HEK293 (cell line): ENCODE results near the gene TMC2.
"Not testable (repeated sequence)": the region's sequence is repeated elsewhere in the genome, so short reads cannot be mapped to it uniquely, and the experiment has no call there.

ENCODE experiments used
- CTCF ChIA-PET: fragments of 350-600 bp; formaldehyde crosslinking; extraction: SDS; loops from one replicate; lab custom pipeline; 2021; ENCODE audit warnings: antibody characterized with exemption; lab: Yijun Ruan, JAX
- POLR2A ChIA-PET: fragments of 300-600 bp; formaldehyde crosslinking; extraction: SDS; loops from one replicate; lab custom pipeline; 2020; ENCODE audit warnings: antibody characterized with exemption, inconsistent platforms; lab: Yijun Ruan, JAX
- H3K27ac ChIP-seq: fragments of 200-500 bp; sonication (Bioruptor generic); 2 replicates; pipeline ENCODE4 v1.5.1; 2014; ENCODE audit warnings: low read depth, low read length, control low read depth, inconsistent platforms; ENCODE audit errors: extremely low read depth
- H3K36me3 ChIP-seq, 2 experiments: fragments of 200-500 bp in 1 of 2; sonication (Bioruptor generic) in 1 of 2; 1 replicate in 1 of 2; 2 replicates in 1 of 2; pipeline ENCODE4 v1.5.1; 2014 to 2017; ENCODE audit warnings: inconsistent platforms in 2 of 2, low read length in 2 of 2; ENCODE audit not compliant: control insufficient read depth in 2 of 2, insufficient read depth in 1 of 2
- H3K4me1 ChIP-seq: fragments of 200-500 bp; sonication (Bioruptor generic); 2 replicates; pipeline ENCODE4 v1.5.1; 2014; ENCODE audit warnings: mild to moderate bottlenecking, low read length, inconsistent platforms; ENCODE audit not compliant: control insufficient read depth, insufficient read depth
- H3K4me3 ChIP-seq: 2 replicates; pipeline ENCODE4 v1.5.1; 2011; ENCODE audit warnings: low read depth, mild to moderate bottlenecking, control low read depth, low read length, moderate library complexity
- H3K9me3 ChIP-seq: fragments of 200-500 bp; sonication (Bioruptor generic); 2 replicates; pipeline ENCODE4 v1.5.1; 2014; ENCODE audit warnings: low read depth, low read length, inconsistent platforms; ENCODE audit not compliant: control insufficient read depth, insufficient read depth
- MZF1 ChIP-seq: fragments of 450-650 bp; formaldehyde crosslinking; IDR thresholded peaks from 2 replicates; pipeline ENCODE4 v1.5.1; 2017; ENCODE audit warnings: missing biosample characterization, missing genetic modification characterization, borderline replicate concordance
- WT1 ChIP-seq: fragments of 450-650 bp; formaldehyde crosslinking; IDR thresholded peaks from 2 replicates; pipeline ENCODE4 v1.5.1; 2016; ENCODE audit warnings: missing biosample characterization, missing genetic modification characterization
- ZNF114 ChIP-seq: fragments of 450-650 bp; formaldehyde crosslinking; IDR thresholded peaks from 2 replicates; pipeline ENCODE4 v1.5.0; 2017; ENCODE audit warnings: missing biosample characterization, missing genetic modification characterization
- ZNF19 ChIP-seq: fragments of 450-650 bp; formaldehyde crosslinking; IDR thresholded peaks from 2 replicates; pipeline ENCODE4; 2016; ENCODE audit warnings: missing biosample characterization, missing genetic modification characterization, low read depth
- ZNF24 ChIP-seq: fragments of 450-650 bp; formaldehyde crosslinking; IDR thresholded peaks from 2 replicates; pipeline ENCODE4 v1.5.1; 2016; ENCODE audit warnings: missing biosample characterization, missing genetic modification characterization
- ZNF366 ChIP-seq: fragments of 450-650 bp; formaldehyde crosslinking; conservative IDR thresholded peaks from 2 replicates; pipeline ENCODE4 v1.5.1; 2016; ENCODE audit warnings: missing biosample characterization, missing genetic modification characterization
- ZNF391 ChIP-seq: fragments of 450-650 bp; formaldehyde crosslinking; IDR thresholded peaks from 2 replicates; pipeline ENCODE4 v1.5.1; 2016; ENCODE audit warnings: low read depth, missing biosample characterization, missing genetic modification characterization, borderline replicate concordance
- ZNF600 ChIP-seq: fragments of 450-650 bp; formaldehyde crosslinking; IDR thresholded peaks from 2 replicates; pipeline ENCODE4 v1.5.1; 2016; ENCODE audit warnings: missing biosample characterization, missing genetic modification characterization
- ZNF677 ChIP-seq: fragments of 450-650 bp; IDR thresholded peaks from 2 replicates; pipeline ENCODE4 v1.5.0; 2018; ENCODE audit warnings: missing biosample characterization, mild to moderate bottlenecking, missing genetic modification characterization, moderate library complexity
- ZNF76 ChIP-seq: fragments of 450-650 bp; formaldehyde crosslinking; IDR thresholded peaks from 2 replicates; pipeline ENCODE4; 2016; ENCODE audit warnings: low read depth, missing biosample characterization, missing genetic modification characterization, borderline replicate concordance
- TF ChIP-seq, protein P1 (sequence below): fragments of 450-650 bp; IDR thresholded peaks from 2 replicates; pipeline ENCODE4 v1.5.1; 2018; ENCODE audit warnings: missing biosample characterization, missing genetic modification characterization
- TF ChIP-seq, protein P2 (sequence below): fragments of 450-650 bp; formaldehyde crosslinking; IDR thresholded peaks from 2 replicates; pipeline ENCODE4 v1.5.1; 2016; ENCODE audit warnings: missing biosample characterization, missing genetic modification characterization
- TF ChIP-seq, protein P3 (sequence below): fragments of 450-650 bp; formaldehyde crosslinking; IDR thresholded peaks from 2 replicates; pipeline ENCODE4 v1.5.1; 2017; ENCODE audit warnings: missing biosample characterization, missing genetic modification characterization
- TF ChIP-seq, protein P4 (sequence below): fragments of 450-650 bp; formaldehyde crosslinking; IDR thresholded peaks from 2 replicates; pipeline ENCODE4 v1.5.1; 2017; ENCODE audit warnings: missing biosample characterization, mild to moderate bottlenecking, missing genetic modification characterization, moderate library complexity

TMC2 gene

DNA sequence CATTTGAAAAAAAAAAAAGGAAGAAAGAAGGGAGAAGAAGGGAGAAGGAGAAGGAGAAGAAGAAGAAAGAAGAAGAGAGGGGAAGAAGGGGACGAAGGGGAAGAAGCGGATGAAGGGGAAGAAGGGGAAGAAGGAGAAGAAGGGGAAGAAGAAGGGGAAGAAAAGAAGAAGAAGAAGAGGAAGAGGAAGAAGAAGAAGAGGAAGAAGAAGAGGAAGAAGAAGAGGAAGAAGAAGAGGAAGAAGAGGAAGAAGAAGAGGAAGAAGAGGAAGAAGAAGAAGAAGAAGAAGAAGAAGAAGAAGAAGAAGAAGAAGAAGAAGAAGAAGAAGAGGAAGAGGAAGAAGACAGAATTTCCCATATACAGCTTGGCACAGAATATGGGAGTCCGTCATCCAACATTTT is 145.7 kb downstream of the TMC2 start:
- H3K4me1 ChIP-seq, H3K36me3 ChIP-seq, POLR2A ChIA-PET, H3K9me3 ChIP-seq, H3K27ac ChIP-seq, CTCF ChIA-PET, H3K4me3 ChIP-seq: not testable (repeated sequence)
- TF ChIP-seq, protein P1, sequence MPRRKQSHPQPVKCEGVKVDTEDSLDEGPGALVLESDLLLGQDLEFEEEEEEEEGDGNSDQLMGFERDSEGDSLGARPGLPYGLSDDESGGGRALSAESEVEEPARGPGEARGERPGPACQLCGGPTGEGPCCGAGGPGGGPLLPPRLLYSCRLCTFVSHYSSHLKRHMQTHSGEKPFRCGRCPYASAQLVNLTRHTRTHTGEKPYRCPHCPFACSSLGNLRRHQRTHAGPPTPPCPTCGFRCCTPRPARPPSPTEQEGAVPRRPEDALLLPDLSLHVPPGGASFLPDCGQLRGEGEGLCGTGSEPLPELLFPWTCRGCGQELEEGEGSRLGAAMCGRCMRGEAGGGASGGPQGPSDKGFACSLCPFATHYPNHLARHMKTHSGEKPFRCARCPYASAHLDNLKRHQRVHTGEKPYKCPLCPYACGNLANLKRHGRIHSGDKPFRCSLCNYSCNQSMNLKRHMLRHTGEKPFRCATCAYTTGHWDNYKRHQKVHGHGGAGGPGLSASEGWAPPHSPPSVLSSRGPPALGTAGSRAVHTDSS (tag by site-specific recombination), result peak; percentile 94
- peak; percentile 40; the same call in 1 of the 2 replicates for TF ChIP-seq ZNF366 (tag by site-specific recombination)

DNA sequence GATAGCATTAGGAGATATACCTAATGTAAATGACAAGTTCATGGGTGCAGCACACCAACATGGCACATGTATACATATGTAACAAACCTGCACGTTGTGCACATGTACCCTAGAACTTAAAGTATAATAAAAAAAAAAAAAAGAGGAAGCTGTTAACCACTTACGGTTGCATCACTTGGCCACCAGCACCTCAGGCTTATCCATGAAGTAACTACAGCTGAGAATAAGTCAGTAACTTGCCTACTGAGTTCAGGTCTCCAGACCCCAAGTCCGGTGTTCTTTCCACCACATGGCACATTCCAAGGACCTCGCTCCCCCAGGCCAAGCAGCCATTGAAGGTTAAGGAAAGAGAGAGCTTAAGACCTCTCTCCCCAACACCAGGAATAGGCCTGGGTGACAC is 148.4 kb downstream of the TMC2 start:
- H3K9me3 ChIP-seq, H3K4me3 ChIP-seq, H3K36me3 ChIP-seq, H3K4me1 ChIP-seq, H3K27ac ChIP-seq: not testable (repeated sequence)
- ChIA-PET CTCF (interaction anchor here (0.5 to 1.9 kb wide), 9 partner anchors 10 to 304 kb away, joined by 3 to 8 read pairs (median 3); partner anchors contain the start of gene TGM6), POLR2A (interaction anchor here (1.1 kb wide), 1 partner anchor 21 kb away, joined by 3 read pairs; the partner anchor contains the start of gene IDH3B)

DNA sequence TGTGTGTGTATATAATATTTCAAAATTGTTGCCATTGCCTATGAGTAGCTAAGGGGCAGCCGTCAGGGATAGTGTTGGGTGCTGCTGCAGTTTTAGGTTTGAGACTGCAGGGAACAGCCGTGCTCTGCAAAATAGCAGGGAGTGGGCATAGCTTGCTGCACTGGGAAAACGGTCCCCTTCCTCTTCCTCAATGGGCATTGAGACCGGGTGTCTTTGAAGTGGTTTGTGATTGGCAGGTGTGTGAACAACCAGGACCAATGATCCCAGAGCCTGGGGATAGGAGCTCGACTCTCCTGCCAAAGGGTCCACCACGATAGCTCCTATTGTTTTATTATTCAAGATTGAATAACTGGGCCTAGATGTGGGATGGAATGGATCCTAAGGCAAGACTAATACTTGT is 151.1 kb downstream of the TMC2 start:
- no peaks in the 10 kb centered on the region for H3K9me3 ChIP-seq
- CTCF ChIA-PET, result interaction anchor here (0.6 to 5.9 kb wide), 17 partner anchors 10 to 480 kb away, joined by 3 to 48 read pairs (median 4); no protein-coding TSS in a partner anchor
- peaks cover 0 to 4% of the 10 kb centered on the region in 2 experiments; a peak in 1 of 3 replicates for H3K36me3 ChIP-seq
- no peak overlapping the region for H3K27ac ChIP-seq
- TF ChIP-seq, protein P2, sequence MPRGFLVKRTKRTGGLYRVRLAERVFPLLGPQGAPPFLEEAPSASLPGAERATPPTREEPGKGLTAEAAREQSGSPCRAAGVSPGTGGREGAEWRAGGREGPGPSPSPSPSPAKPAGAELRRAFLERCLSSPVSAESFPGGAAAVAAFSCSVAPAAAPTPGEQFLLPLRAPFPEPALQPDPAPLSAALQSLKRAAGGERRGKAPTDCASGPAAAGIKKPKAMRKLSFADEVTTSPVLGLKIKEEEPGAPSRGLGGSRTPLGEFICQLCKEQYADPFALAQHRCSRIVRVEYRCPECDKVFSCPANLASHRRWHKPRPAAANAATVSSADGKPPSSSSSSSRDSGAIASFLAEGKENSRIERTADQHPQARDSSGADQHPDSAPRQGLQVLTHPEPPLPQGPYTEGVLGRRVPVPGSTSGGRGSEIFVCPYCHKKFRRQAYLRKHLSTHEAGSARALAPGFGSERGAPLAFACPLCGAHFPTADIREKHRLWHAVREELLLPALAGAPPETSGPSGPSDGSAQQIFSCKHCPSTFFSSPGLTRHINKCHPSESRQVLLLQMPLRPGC, result no peak
- TF ChIP-seq MZF1 (no peak), ZNF19 (tag by site-specific recombination) (no peak), ZNF24 (tag by site-specific recombination) (no peak), ZNF600 (tag by site-specific recombination) (no peak), ZNF391 (no peak), WT1 (tag by site-specific recombination) (no peak), ZNF114 (tag by site-specific recombination) (no peak), ZNF677 (tag by site-specific recombination) (no peak), ZNF76 (tag by site-specific recombination) (no peak)
- TF ChIP-seq, protein P3, sequence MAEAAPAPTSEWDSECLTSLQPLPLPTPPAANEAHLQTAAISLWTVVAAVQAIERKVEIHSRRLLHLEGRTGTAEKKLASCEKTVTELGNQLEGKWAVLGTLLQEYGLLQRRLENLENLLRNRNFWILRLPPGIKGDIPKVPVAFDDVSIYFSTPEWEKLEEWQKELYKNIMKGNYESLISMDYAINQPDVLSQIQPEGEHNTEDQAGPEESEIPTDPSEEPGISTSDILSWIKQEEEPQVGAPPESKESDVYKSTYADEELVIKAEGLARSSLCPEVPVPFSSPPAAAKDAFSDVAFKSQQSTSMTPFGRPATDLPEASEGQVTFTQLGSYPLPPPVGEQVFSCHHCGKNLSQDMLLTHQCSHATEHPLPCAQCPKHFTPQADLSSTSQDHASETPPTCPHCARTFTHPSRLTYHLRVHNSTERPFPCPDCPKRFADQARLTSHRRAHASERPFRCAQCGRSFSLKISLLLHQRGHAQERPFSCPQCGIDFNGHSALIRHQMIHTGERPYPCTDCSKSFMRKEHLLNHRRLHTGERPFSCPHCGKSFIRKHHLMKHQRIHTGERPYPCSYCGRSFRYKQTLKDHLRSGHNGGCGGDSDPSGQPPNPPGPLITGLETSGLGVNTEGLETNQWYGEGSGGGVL (tag by site-specific recombination), result no peak
- TF ChIP-seq, protein P4, sequence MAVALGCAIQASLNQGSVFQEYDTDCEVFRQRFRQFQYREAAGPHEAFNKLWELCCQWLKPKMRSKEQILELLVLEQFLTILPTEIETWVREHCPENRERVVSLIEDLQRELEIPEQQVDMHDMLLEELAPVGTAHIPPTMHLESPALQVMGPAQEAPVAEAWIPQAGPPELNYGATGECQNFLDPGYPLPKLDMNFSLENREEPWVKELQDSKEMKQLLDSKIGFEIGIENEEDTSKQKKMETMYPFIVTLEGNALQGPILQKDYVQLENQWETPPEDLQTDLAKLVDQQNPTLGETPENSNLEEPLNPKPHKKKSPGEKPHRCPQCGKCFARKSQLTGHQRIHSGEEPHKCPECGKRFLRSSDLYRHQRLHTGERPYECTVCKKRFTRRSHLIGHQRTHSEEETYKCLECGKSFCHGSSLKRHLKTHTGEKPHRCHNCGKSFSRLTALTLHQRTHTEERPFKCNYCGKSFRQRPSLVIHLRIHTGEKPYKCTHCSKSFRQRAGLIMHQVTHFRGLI (tag by site-specific recombination), result no peak
- POLR2A ChIA-PET, result interaction anchor here (0.7 kb wide), 3 partner anchors 15 to 71 kb away, joined by 4 to 6 read pairs (median 4); no protein-coding TSS in a partner anchor
- H3K4me3 ChIP-seq, result no peak overlapping the region
- 0 out of 2 replicates have a peak, but pooled peaks cover 2% of the 10 kb centered on the region for H3K4me1 ChIP-seq
